Midbrain (tissue), 1 donor: Measurements from ENCODE around the gene EPB41L2.
"Not testable (repeated sequence)": the region's sequence is repeated elsewhere in the genome, so short reads cannot be mapped to it uniquely, and the experiment has no call there.

Source experiments
- DNase-seq: peaks from one replicate; lab custom pipeline; 2025; lab: John Stamatoyannopoulos, UW

EPB41L2 gene

DNA sequence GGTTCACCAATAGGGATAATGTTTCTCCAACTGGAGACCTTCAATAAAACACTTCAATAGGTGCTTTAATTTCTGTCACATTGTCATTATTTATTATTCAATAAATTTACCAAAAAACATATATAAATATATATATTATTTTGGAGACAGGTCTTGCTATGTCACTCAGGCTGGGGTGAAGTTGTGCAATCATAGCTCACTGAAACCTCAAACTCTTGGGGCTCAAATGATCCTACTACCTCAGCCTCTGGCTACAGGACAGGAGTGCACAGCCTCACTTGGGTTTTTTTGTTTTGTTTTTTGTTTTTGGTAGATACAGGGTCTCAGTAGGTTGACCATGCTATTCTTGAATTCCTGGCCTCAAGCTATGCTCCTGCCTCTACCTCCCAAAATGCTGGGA, 226.0 kb downstream of the EPB41L2 start:
- DNase-seq = no peak

DNA sequence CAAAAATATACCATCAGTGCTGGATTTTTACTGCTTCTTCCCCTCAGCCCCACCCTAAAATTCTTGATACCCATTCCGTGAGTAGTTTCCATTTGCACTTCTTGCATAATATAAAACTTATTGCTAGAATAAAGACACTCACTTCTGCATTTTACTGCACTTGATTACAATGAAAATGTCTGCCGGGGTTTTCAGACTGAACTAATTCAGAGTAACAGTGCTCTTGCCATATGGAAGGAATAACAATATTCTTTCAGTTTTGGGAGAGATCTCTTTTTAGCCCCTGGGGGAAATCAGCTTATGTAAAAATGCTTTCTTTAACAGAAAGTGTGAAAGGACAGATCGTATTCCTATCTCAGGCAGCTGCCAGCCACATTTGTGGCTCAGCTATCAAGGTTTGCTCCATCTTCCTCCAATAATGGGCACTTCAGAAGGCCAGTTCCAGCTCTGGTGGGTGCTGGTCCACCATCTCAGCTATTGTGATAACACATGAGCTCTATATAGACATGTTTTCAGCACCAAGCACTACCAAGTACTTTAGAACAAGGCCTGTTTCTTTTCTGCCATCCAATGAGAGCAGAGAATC, 226.9 kb downstream of the EPB41L2 start:
- peak; percentile 33 for DNase-seq

DNA sequence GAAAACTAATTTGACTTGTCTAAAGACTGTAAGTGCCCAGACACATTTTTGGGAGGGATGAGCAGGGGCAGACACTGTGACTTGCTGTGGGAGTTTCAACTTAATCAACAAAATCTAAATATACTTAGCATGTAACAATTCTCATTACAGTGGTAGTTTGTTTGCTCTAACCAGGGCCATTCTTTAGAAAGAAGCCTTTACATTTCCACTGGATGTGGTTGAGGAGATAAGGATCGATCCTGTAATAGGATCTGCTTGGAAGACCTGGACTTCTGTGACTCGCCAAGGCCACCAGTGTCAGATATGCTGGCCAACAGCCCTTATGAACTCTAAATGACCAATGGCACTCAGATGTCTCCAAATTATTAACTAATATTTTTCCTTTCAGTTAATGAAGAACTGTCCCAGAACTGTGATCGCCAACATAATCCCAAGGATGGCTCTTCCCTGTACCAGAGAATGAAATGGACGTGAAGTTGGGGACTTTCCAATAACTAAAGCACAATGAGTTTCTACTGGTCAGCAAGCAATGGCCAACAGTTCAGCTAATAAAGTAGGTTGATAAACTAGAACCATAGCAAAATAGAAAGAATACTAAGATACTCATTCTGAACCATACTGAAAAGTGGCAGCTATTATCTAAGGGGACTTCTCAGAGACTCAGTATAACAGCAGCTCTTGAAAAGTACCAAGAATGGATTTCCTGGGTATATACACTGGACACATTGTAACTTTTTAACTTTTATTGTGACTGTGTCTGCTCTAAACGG, 228.4 kb downstream of the EPB41L2 start:
- no peak for DNase-seq

DNA sequence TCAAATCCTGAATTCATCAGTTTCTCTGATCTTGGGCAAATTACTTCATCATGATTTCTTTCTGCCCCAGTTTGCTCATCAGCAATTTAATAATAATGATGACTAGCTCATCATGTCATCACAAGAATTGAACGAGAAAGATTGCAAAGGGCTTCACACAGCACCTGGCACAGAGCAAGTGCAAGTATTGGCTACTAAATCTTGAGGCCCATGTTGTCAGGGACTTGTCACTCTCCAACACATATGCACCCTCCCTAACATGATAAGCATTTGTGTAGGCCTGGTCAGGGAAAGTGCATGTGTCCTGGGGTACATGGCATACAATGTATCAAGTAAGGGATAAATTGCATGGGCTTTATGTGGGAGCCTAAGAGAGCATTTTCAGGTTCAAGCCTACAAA, 229.5 kb downstream of the EPB41L2 start:
- DNase-seq = no peak

DNA sequence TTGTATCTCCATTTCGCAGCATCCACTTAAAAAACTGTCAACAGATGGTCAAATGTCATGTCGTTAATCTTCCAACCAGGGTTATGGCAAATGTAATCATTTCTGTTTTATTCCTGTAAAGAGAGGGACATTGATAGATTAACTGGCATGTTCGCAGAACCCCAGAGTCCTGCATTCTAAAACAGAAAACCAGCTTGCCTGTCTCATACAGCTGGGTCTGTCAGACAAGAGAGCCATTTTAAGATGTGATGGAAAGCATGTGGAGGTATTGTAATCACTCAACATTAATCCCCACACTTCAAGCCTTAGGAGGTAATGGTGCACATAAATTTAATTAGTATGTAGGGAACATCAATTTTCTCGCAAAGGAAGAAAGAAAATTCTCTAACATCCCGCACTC, 231.4 kb downstream of the EPB41L2 start:
- DNase-seq = no peak

DNA sequence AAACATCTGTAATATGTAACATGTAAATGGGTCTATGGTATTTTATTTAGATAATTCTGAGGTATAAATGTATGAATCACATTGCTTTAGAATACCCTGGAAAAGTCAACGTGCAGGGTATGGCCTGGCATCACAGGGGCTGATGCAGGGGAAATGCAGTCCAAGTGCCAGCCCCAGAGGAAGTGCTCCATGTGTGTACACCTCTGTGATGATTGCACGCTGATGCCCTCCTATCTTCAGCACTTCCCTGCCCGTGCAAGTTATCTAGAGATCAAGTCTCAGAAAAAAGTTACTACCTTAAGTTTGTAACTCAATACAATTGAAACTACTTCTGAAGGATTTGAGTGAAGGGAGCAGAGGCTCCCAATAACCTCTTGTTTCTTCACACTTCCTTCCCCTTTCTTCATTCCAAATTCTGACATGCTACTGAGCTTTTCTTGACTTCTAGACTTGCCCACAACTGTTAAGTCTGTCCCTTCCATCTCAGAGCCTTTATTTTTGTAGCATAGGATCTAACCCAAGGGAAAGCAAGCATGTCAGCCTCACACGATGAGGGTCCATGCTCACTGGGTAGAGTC, 233.6 kb downstream of the EPB41L2 start:
- no peak for DNase-seq

DNA sequence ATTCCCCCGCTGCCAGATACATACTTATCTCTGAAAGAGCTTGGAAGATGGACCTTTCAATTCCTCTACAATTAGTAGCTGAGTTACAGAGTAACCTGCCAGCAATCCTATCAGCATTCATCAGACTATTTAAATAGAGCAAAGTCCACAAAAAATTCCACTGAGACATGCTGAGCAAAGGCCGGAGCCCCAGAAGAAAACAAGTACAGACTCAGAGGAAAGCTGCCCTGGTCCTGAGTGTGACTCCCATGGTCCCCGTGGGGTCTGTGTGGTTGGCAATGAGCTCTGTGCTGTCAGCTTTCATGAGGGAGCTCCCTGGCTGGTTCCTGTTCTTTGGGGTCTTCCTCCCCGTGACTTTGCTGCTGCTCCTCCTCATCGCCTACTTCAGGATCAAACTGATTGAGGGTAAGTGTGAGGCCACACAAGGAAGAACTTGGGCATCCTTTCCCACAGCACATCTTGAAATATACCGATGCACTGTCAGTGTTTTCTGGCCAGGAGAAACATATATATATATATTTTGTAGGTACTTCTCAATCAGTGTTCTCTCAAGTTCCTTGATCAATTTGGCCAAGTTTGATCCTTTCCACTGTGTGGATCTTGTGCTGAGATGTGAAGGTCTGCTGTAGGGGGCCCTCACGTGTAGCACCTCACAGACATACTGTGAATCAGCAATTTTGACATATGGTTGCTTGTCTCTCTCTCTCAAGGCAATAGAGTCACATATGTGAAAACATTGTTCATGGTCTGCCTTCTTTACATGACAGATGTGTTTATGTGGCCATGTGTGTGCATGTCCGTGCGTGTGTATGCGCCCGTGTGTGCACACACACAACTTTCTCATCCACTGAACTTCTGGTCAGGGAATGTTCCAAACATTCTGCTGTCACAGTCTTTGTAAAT, 235.5 kb downstream of the EPB41L2 start, which contains the start of gene SMLR1:
TSS of gene SMLR1 (plus strand) at position 160 of the 903 bp plus-strand sequence. CDS start at position 168, 8 bp downstream.
- no peak for DNase-seq

DNA sequence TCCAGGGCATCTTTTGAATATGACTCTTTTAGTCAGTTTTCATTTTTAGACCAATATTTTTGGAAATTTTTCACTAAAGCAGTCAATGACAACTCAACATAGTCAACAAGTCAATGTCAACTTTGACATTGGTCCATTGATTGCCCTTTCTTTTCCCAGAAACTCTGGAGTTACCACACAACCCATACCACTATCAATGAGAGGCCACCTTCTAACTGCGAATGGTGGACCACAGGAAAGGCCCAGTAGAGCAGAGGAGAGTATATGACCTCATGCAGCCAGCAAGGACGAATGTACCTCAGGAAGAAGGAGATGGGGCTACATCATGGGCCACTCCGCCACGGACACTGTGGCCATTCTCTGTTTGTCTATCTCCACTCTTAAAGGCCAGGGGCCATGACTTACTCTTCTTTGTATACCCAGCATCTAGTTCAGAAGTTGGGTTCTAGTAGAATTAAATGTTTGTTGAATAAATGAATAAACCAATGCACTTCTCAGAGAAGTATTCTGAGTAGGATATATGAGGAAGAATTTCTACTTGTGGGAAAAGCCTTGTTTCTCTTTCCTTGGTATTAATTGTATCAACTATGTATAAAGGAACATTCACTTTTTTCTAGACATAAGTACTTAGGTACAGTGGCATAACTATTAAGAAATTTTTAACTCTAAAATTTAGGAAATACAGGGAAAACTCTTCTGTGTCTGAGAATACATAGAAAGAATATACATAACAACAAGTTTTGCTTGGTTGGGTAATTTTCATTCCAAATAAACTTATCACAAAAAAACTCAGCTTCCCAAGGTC, 236.4 kb downstream of the EPB41L2 start:
- DNase-seq = no peak

DNA sequence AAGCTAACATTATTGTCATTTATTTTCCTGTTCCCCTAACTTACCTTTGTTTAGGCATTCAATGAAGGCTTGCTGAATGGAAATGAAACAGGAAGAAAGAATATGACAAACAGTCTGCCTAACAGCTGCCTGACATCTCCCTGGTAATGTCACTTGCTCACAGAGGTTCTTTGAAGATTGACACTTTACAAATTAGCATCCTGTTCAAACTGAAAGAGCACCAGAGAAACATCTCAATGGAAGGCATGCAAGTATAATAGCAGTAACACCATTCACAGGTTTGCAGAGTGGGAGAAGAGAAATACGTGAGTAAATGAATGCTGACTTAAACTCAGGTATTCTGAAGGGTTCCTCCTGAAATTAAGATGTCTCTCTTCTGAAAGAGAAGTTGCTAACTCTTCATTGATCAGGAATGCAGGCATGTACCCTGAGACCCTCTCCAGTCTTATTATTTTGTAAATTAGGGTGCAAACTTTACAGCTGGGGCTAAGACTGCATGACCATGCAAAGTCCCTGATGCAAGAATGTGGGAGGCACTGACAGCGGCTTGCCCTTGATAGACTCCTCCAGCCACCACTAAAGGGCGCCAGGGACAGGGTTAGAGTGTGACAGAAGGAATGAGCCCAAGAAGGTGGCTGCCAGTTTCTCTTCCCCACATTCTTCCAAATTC, 237.1 kb downstream of the EPB41L2 start:
- DNase-seq = no peak

DNA sequence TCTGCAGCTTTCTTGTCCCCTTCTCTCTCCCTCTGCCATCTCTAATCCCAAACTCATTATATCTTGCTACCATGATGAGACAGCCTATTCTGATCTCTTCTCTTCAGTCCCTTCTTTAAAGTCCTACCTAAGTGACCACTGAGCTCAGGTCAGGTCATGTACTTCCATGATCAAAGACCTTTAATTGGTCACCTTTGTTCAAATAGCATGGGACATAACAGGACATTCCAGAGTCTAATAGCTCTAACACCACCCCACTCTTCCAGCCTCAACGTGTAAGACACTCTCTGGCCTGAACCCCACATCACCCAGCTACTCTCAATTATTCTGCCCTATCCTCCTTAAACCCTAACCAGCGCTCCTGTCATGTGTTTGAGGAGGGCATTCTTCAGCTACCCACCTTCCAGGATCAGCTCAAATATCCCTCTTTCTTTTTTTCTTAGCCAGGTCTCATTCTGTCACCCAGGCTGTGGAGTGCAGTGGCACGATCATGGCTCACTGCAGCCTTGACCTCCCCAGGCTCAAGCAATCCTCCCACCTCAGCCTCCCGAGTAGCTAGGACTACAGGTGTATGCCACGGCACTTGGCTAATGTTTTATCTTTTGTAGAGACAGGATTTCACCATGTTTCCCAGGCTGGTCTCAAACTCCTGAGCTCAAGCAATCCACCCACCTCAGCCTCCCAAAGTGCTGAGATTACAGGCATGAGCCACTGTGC, 237.9 kb downstream of the EPB41L2 start:
- no peak for DNase-seq

DNA sequence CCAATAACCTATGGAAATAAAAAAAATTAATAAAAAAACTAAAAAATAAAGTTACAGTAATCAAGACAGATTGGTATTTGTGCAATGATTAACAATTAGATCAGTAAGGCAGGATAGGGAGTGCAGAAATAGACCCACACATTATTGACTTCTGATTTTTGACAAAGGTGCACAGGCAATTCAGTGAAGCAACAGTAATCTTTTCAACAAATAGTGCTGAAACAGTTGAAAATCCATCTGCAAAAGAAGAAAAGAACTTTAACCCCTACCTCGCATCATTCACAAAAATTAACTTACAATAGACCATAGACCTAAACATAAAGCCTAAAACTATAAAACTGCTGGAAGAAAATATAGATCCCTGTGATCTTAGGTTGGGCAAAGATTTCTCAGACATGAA, 240.3 kb downstream of the EPB41L2 start:
- DNase-seq = no peak

DNA sequence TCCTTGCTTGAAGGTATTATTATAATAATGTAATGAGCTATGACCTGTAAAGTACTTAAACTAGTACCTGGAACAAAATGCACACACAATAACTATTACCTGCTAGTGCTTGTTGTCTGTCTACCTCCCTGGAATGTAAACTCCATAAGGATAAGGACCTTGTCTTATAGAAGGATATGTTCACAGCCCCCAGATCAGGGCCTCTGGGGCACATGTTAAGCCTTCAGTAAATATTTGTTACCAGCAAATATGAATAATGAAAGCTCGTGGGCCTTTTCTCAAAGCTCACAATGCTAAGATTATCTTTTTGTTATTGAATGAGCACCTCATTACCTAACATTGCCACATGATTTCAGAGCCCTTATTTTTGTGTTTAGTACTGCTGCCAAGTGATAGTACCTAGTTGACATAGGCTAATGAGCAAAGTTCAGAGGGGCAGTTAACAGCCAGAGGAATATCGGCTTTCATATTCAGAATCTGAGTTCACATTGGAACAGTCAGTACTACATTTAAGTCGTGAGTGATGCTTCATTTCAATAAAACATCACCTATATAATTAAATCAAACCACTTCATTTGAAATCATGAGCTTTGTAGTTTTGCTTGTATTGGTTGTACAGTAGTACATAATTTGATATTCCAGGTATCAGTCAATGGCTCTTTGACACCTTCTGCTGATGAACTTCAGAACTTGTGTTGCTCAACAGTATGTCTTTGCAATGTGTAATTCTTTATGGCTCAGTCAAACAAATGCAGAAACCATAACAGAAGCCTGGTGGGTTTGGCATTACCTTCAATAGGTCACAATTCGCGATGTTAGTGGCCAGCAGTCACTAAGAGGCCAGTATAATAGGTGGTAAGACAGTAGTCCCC, 247.6 kb downstream of the EPB41L2 start:
- no peak for DNase-seq

DNA sequence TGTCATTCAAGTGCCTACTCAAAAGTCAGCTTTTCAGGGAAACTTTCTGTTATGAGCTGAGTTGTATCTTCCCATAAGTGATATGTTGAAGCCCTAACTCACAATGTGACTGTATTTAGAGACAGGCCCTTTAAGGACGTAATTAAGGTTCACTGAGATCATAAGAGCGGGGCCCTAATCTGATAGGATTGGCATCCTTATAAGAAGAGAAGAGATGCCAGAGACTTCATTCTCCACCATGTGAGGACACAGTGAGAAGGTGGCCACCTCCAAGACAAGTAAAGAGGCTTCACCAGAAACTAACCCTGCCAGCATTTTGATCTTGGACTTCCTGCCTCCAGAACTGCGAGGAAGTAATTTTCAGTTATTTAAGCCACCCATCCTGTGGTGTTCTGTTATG, 248.5 kb downstream of the EPB41L2 start:
- no peak for DNase-seq

DNA sequence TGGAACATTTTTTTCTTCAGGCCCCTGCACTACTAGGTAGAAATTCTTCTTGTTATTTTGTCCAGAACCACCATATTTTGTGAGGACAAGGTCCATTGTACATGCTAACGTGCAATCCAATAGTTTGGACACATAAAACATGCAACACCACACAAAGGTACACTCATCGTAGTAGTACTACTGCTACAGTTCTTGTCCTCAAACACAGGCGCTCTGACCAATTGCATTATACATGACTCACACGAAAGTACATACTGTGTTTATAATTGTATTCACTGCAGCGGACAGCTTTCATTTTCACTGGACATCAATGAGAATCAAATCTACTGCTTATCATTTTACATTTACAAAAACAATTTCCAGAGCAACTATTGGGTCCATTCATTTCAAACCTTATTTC, 251.1 kb downstream of the EPB41L2 start:
- no peak for DNase-seq

DNA sequence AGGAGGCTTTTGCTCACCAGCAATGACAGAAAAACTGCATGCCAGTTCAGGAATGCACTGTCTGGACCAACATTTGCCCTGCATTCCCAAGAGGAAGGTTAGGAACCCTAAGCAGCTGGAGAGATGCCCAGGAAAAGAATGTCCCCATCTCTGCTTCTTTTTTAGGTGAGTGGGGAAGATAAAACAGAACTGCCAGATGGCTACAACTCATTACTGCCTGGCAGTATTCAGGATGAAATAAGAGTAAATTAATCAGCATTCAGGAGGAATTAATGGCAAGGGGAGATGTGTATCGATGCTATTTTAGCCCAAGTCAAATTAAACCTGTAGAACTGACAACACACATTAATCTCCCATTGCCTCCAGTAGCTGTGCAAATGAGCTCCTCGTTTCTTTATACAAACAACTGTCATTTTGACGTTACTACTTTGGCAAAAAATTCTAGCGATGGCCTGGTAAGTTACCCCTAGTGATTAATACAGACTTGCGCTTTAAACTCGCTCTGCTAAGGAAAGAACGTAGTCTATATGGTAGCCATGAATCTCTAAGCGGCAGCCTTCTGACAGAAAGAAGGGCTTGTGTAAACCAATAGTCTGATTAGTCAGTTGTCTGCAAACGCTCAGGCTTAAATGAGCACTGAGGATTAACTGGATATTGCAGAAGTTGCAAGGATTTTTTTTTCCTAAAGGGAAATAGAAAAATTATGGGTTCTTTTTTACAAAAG, 252.6 kb downstream of the EPB41L2 start:
- DNase-seq = no peak

DNA sequence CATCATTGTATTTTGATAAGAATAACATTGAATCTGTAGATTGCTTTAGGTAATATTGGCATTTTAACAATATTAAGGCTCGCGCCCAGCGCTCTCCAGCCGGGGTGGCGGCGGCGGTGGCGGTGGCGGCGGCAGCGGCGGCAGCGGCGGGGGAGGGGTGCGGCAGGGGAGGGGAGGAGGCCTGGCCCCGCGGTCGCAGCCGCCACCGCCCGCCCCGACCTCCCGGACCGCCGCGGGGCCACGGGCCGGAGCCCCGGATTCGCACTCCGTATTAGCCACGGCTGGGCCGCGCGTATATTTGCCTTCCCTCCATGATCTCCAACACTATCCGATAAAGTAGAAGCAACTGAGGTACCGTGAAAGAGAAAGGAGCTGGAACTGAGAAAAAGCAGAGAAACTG, 261.7 kb downstream of the EPB41L2 start:
- DNase-seq = not testable (repeated sequence)

DNA sequence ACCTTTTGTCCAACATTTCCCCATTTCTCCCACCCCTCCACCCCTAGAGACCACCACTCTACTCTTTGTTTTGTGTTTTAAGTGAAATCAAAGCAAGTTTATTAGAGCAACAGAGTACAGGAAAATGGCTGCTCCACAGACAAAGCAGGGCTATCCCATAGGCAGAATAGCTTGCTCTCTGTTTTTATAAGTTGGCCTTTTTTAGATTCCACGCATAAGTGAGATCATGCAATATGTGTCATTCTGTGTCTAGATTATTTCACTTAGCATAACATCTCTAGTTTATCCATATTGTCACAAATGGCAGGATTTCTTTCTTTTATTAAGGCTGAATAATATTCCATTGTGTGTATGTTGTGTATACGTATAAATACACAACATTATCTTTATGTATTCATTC, 266.0 kb downstream of the EPB41L2 start:
- DNase-seq = no peak

DNA sequence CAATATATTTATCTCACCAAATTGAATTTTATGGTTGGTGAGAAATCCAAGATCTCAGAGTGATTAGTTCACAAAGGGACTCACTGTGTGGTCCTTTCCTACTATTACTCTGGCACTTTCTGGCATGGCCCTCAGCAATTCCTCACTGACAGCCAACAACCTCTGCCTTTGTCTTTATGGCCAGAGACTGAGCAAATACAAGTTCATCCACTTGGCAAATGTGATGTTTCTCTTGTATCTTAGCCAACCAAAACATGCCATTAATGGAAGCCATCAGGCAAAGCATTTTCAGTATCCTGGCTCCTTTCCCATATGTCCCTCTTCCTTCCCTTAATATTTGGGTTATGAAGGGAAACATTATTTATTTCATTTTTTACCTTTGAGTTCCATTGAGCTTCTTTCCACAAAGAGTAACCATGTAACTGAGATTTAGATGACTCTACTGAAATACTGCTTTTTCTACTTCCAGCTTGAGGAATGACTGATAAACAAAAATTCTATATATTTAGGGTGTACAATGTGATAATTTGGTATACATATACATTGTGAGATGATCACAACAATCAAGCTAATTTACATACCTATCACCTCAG, 266.6 kb downstream of the EPB41L2 start:
- no peak for DNase-seq
